DOHH2 (cell line): Measurements from ENCODE around the gene DMBT1.

Experiments used
- CTCF ChIP-seq: fragments of 200-600 bp; sonication (generic); IDR thresholded peaks from one replicate; pipeline ENCODE4 v1.5.1; 2014; ENCODE audit warnings: antibody characterized with exemption, mild to moderate bottlenecking, low read depth, low read length; ENCODE audit not compliant: poor library complexity, severe bottlenecking
- EZH2phosphoT487 ChIP-seq: fragments of 200-600 bp; sonication (generic); IDR thresholded peaks from 2 replicates; pipeline ENCODE4 v1.6.1; 2017; ENCODE audit warnings: borderline replicate concordance, mild to moderate bottlenecking, antibody characterized with exemption, low read length, moderate library complexity, mixed read lengths

GRCh38 chr10:122675278-122675677 is 114.7 kb downstream of the DMBT1 start:
- TF ChIP-seq CTCF (no peak), EZH2phosphoT487 (no peak)
